NCI-H146 treated with DMSO at 0.1 percent for 48 hours (cell line): ENCODE measurements around the gene PDE8A.

Experiments
- DNase-seq: peaks from one replicate; lab custom pipeline; 2025; ENCODE audit not compliant: unreplicated experiment; lab: John Stamatoyannopoulos, UW

Gene PDE8A, protein sequence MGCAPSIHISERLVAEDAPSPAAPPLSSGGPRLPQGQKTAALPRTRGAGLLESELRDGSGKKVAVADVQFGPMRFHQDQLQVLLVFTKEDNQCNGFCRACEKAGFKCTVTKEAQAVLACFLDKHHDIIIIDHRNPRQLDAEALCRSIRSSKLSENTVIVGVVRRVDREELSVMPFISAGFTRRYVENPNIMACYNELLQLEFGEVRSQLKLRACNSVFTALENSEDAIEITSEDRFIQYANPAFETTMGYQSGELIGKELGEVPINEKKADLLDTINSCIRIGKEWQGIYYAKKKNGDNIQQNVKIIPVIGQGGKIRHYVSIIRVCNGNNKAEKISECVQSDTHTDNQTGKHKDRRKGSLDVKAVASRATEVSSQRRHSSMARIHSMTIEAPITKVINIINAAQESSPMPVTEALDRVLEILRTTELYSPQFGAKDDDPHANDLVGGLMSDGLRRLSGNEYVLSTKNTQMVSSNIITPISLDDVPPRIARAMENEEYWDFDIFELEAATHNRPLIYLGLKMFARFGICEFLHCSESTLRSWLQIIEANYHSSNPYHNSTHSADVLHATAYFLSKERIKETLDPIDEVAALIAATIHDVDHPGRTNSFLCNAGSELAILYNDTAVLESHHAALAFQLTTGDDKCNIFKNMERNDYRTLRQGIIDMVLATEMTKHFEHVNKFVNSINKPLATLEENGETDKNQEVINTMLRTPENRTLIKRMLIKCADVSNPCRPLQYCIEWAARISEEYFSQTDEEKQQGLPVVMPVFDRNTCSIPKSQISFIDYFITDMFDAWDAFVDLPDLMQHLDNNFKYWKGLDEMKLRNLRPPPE

GRCh38 chr15:84981711-84982300 lies at the start of gene PDE8A:
Gene PDE8A (plus strand): TSS chr15:84981856. CDS start chr15:84982163, 307 bp downstream.
- no peak for DNase-seq

DNA sequence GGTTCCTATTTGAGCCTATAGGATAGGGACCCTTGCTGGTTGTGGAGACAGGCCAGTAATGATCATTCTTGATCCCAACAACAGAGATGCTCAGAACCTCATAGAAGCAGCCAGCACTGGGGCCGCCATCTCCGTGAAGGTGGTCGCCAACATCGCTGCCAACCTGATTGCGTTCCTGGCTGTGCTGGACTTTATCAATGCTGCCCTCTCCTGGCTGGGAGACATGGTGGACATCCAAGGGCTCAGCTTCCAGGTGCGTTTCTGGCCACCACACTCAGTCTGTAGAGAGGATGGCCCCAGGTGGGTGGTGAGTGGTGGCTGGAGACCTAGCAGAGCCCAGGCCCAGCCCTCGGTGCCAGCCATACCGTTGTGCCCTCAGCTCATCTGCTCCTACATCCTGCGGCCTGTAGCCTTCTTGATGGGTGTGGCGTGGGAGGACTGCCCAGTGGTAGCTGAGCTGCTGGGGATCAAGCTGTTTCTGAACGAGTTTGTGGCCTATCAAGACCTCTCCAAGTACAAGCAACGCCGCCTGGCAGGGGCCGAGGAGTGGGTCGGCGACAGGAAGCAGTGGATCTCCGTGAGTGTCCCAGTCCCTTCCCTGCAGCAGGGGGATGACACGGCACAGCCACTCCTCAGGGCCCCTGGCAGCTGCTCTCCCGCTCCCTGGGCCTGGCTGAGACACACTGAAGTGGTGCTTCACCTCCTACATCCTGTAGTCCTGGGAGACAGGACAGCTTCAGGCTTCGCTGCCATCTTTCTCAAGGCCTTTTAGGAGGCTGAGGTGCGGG lies 46.5 kb upstream of the PDE8A start:
- peak; percentile 23 for DNase-seq

DNA sequence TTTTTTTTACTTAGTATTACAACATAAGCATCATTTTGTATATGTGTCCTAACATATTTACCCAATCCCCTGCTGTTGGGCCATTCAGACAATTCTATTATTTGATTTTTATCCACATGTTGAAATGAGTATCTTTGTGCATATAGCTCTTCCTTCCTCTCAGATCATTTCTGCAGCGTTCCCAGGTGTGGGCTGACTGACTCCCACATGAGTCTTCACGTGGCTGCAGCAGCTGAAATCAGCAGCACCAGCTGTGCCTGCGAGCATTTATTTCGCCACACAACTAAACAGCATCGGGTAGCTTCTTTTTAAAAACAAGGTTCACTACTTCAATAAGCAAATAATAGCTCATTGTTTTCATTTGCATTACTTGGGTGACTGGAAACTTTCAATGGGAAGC lies 44.5 kb upstream of the PDE8A start:
- DNase-seq: no peak

DNA sequence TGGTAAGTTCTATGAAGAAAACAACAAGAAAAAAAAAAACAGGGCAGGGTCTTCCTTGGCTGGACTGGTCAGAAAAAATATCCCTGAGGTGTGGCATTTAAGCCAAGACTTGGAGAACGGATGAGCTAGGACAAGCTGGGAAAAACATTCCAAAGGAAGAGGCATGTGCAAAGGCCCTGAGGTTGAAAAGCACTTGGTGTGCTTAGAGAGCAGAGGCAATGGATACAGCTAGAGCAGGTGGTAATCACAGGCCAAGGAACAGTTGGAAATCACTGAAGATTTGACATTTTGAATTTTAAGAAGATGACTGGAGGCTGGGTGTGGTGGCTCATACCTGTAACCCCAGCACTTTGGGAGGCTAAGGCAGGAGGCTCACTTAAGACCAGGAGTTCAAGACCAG lies 42.9 kb upstream of the PDE8A start:
- no peak for DNase-seq

DNA sequence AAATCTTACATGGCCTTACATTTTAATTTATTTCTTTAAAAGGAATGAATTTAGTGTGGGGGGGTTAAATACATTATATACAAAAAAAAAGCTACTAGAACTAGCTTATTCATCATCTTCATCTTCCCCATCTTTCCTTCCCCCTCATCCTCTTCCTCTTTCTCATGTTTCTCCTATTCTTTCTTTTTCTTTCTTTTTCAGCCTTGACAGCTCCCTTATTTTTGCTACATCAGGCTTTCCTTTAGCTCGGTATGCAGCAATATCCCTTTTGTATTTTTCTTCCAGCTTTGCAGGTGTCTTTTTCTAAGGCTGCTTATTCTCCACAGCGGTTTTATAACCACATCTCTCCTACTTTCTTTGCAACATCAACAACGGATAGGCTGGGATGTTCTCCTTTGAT lies 41.3 kb upstream of the PDE8A start:
- DNase-seq: no peak

- no peak for DNase-seq
These were observed 39.2 kb upstream of the PDE8A start for GRCh38 chr15:84942456-84942855.

DNA sequence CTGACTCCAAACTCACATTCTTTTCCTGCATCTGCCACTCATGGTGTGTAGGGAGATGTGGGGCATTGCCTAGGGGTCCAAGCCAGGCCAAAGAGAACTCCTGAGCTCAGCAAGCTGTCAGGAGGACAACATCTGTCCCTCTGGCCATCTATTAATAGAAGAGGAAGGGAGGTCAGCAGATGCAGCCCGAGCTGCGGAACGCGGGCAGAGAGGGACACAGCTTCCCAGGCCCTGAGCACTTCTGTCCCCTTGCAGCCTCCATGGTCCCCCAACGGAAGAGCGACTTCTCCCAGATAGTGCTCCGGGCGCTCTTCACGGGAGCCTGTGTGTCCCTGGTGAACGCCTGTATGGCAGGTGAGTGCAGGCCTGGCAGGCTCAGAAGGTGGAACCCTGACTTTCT lies 37.3 kb upstream of the PDE8A start:
- no peak for DNase-seq

- no peak for DNase-seq
These were observed 36.8 kb upstream of the PDE8A start for GRCh38 chr15:84944861-84945260.

DNA sequence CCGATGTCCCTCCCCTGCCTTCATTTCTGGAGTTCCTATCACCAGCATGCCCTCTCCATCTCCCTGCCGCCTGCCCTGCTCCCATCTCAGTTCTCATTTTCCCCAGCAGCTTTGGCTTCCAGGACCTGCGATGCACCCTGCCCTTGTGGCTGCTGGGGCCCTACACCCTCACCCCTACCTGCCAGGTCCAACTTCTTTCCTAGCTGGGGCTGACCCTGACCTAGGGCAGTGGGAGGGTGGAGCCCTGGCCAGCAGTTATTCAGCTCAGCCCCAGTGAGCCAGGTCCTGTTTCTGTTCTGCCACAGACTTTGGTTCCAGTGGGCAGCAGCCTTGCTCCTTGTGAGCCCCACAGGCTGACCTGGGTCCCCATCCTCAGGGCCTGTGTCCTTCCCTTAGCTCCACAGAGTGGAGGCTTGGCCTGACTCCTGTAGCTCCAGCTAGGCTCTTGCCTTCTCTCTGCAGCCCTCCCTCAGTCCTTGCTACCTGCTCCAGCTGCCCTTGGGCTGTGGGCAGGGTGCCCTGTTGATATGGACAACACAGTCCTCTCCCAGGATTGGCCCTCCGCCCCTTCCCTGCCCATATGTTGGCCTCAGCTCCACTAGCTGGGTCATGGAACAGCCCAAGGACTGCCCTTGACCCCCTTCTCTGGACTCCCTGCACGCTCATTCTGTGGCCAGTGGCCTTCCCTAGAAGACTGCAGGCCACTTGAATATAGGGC lies 34.7 kb upstream of the PDE8A start:
- DNase-seq: no peak

DNA sequence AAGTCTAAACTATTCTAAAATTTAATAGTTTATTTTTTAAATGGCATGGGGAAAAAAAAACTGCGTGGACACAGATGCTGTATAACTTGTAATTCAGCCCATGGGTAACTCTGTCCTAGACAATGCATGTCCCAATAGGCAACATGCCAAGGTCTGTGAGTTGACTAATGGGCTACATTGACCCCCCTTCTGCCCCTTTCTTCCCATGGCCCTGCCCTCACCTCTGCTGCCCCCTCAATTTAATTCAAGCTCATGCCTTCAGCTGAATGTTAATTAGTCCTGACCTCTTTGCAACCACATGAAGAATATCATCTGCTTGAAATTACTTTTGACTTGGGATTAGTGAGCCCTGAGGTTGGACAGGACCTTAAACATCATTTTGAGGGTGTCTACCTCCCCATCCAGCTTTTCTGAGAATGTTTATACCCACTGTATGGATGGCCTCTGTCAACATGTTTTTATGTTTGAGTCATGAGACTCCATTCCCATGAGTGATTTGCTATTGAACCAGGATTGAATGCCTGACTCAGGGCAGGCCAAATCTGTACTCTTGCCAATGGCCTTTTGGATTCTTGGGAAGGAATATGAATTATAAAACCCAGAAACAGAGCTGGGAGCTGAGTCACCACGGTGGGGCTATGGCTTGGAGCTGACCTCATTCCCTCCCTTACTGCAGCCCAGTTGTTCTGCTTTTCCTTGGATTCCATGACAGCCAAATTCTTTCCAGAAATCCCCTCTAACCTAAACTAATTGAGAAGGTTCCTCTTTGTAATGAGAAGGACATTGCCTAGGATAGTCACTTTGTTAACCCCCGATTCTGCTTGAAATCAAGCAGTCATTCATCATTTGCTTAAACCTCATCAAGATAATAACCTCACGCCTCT lies 33.5 kb upstream of the PDE8A start:
- DNase-seq: no peak

- DNase-seq: no peak
These were observed 32.6 kb upstream of the PDE8A start for GRCh38 chr15:84949043-84949442.

DNA sequence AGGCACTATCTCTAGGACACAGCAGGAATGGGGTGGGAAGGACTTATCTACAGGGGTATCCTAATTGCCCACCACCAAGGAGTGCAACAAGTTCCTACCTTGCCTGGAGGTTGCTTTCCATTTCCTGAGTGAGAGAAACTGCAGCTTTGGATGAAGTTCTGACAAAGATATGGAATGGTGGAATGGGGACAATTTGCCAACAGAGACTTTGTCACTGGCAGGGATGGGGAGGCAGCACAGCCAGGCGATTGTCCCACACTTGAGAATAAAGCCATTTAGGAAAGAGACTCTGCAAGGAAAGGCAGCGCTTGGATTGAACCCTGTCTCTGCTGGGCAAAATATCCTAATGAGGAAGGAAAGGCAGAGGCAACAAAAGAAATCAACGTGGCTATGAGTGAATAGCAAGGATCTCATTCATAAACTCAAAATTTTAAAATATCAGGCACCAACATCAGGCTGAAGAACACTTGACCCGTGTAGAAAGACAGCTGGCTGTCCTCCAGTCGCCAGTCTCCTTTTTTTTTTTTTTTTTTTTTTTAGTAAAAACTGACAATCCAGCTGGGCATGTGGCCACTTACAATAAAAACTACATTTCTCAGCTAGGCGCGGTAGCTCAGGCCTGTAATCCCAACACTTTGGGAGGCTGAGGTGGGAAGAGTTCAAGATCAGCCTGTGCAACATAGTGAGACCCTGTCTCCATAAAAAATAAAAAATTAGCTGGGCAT lies 31.6 kb upstream of the PDE8A start:
- DNase-seq: no peak

DNA sequence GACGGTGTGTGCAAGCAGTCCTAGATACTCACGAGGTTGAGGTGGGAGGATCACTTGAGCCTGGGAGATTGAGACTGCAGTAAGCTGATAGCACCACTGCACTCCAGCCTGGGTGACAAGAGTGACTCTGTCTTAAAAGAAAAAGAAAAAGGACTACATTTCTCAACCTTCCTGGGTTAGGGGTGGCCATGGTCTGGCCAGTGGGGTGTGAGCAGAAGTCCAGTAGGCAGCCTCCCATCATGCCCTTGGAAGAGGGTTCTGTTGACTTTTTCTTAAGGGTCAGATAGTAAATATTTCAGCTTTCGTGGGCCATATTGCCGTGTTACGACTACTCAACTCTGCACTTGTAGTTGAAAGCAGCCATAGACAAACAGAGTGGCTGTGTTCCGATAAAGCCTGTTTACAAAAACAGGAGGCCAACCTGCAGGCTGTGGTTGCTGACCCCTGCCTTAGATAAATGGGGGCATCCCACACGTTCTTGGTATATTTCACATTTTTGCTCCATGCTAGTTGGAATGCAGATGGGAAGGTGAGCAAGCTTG lies 31.0 kb upstream of the PDE8A start:
- no peak for DNase-seq

- no peak for DNase-seq
These were observed 29.9 kb upstream of the PDE8A start for GRCh38 chr15:84951736-84952135.

- DNase-seq: no peak
These were observed 28.5 kb upstream of the PDE8A start for GRCh38 chr15:84953136-84953535.

DNA sequence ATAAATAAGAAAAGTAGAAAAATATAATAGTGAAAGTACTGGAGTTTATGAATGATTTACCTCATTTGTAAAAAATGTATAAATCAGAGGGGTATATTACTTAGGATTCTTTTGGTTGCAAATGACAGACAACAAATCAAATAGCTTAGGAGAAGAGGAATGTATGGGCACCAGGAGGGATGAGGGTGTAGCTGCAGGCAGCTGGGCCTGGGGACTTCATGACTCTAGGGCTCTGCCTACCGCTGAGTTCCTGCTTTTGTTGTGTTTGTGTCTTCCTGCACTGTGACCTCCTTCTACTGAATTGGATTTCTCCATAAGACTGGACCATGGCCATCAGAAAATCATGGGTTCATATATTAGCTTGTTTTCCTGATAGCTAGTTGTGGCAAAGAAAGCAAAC lies 27.9 kb upstream of the PDE8A start:
- DNase-seq: no peak

DNA sequence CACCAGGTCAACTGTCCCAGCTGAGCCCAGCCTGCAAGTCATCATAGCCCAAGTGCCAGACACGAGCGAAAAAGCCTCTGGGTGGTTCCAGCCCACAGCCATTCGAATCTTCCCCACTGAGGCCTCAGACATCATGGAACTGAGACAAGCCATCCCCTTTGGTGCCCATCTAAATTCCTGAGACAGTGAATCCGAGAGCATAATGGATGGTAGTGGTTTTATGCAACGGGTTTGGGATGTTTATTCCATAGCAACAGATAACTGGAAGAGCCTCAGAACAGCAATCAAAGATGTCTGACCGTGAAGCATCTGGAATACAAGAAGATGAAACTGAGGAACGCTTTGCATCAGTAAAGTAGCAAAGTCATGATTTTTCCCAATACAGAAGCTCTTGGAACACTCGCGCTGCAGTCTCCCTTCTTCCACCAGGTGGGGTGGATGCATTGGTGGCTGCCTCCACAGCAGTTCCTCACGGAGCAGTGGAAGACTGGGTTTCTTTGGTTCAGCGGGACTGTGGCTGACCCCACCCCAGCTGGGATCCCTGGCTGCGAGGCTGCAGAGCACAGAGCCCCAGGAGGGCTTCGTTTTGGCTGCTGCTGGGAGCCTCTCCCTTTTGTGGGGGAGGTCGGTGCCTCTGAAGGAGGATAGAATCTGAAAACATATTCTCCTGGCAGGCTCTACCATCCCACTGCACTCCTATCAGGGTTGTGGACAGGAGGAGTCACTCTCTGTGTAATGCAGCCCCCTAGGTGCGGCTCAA lies 26.4 kb upstream of the PDE8A start:
- peak; percentile 14 for DNase-seq

DNA sequence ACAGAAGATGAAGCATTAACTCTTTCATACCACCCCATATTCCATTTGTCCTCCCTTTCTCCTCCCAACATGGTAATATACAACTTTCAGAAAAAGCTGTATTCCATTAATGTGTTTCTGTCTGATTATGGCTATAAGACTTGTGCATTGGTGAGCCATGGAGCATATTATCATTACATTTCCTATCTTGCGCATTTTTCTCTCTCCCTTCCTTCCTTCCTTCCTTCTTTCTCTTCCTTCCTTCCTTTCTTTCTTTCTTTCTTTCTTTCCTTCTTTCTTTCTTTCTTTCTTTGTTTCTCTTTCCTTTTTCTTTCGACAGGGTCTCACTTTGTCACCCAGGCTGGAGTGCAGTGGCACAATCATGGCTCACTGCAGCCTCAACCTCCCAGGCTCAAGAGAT lies 25.5 kb upstream of the PDE8A start:
- no peak for DNase-seq
